DND-41 (cell line): ENCODE measurements around the gene BMP7.

Experiments used
- EZH2 ChIP-seq: IDR thresholded peaks from 3 replicates; pipeline ENCODE4 v1.6.1; 2012; ENCODE audit warnings: borderline replicate concordance, low read depth, mild to moderate bottlenecking, moderate library complexity, low read length, inconsistent platforms; ENCODE audit not compliant: severe bottlenecking
- TF ChIP-seq, protein P1 (sequence below): IDR thresholded peaks from 2 replicates; pipeline ENCODE4 v1.5.1; 2012; ENCODE audit warnings: borderline replicate concordance, low read length, moderate library complexity, mild to moderate bottlenecking; ENCODE audit not compliant: poor library complexity, severe bottlenecking; ENCODE audit errors: extremely low read depth

DNA sequence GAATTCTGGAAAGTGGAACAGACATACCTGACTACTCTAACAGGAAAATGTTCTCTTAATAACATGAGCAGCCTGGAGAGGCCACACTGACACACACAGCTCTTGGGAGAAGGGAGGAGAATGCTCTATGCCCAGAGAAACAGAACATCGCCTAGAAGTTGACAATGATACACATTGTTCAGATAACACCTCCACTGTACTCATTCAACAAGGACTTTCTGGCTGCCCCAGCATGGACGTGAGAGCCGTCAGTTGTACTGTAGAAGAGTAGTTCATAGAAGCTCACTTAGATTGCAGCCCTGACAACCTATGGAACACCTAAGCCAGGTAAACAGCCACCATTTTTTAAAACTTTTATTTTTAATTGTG, 28.9 kb downstream of the BMP7 start:
- TF ChIP-seq, protein P1, sequence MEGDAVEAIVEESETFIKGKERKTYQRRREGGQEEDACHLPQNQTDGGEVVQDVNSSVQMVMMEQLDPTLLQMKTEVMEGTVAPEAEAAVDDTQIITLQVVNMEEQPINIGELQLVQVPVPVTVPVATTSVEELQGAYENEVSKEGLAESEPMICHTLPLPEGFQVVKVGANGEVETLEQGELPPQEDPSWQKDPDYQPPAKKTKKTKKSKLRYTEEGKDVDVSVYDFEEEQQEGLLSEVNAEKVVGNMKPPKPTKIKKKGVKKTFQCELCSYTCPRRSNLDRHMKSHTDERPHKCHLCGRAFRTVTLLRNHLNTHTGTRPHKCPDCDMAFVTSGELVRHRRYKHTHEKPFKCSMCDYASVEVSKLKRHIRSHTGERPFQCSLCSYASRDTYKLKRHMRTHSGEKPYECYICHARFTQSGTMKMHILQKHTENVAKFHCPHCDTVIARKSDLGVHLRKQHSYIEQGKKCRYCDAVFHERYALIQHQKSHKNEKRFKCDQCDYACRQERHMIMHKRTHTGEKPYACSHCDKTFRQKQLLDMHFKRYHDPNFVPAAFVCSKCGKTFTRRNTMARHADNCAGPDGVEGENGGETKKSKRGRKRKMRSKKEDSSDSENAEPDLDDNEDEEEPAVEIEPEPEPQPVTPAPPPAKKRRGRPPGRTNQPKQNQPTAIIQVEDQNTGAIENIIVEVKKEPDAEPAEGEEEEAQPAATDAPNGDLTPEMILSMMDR, result no peak
- no peak for TF ChIP-seq EZH2
